ENCODE results near the gene ATP11A.

GRCh38 chr13:112899281-112900225 lies 209.7 kb downstream of the ATP11A start:
- TF ChIP-seq EGR1 (IDR thresholded peaks at IDR 0.05; ENCODE audit: borderline replicate concordance in 1 of 2, low read depth in 2 of 2, low read length in 2 of 2) (no peak), TCF7 (IDR thresholded peaks at IDR 0.05; ENCODE audit: borderline replicate concordance) (no peak), TAF1 (IDR thresholded peaks at IDR 0.05; ENCODE audit: borderline replicate concordance, low read depth, low read length) (no peak)

All from GM12878 (cell line).